Fibroblast of pulmonary artery (primary cell): Measurements from ENCODE around the gene UVRAG.

ENCODE experiments used
- DNase-seq: peaks from one replicate; pipeline ENCODE4 v3.0.0-alpha.2; 2010; ENCODE audit warnings: low read depth
- H3K4me3 ChIP-seq: replicated peaks from 2 replicates; pipeline ENCODE4 v1.5.1; 2011; ENCODE audit warnings: low read depth, mild to moderate bottlenecking, control low read depth, low read length, moderate library complexity
- TF ChIP-seq, protein P1 (sequence below): IDR thresholded peaks from 2 replicates; pipeline ENCODE4 v1.5.1; 2011; ENCODE audit warnings: mild to moderate bottlenecking, control low read depth, low read length, inconsistent platforms; ENCODE audit errors: missing control alignments

The UVRAG gene

DNA sequence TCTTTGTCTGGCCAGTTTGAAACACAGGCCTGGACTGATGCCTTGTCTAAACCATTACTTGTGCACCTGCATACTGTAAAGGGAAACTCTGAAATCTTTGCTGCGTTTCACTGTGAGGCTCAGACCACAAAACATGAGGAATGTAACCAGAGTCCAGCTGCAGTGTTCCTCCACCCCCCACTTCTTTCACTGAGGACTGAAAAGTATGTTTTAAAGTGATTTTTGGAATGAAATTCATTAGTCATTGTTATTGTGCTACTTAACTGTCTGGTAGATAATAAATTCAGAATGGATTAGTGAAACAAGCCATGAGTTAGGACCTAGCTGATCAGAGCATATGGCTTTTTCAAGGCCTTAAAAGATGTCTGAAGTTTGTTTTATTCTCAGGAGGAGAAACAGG lies 210.1 kb downstream of the UVRAG start:
- H3K4me3 ChIP-seq: no peak overlapping the region
- DNase-seq: peak; percentile 62
- TF ChIP-seq, protein P1, sequence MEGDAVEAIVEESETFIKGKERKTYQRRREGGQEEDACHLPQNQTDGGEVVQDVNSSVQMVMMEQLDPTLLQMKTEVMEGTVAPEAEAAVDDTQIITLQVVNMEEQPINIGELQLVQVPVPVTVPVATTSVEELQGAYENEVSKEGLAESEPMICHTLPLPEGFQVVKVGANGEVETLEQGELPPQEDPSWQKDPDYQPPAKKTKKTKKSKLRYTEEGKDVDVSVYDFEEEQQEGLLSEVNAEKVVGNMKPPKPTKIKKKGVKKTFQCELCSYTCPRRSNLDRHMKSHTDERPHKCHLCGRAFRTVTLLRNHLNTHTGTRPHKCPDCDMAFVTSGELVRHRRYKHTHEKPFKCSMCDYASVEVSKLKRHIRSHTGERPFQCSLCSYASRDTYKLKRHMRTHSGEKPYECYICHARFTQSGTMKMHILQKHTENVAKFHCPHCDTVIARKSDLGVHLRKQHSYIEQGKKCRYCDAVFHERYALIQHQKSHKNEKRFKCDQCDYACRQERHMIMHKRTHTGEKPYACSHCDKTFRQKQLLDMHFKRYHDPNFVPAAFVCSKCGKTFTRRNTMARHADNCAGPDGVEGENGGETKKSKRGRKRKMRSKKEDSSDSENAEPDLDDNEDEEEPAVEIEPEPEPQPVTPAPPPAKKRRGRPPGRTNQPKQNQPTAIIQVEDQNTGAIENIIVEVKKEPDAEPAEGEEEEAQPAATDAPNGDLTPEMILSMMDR: no peak

DNA sequence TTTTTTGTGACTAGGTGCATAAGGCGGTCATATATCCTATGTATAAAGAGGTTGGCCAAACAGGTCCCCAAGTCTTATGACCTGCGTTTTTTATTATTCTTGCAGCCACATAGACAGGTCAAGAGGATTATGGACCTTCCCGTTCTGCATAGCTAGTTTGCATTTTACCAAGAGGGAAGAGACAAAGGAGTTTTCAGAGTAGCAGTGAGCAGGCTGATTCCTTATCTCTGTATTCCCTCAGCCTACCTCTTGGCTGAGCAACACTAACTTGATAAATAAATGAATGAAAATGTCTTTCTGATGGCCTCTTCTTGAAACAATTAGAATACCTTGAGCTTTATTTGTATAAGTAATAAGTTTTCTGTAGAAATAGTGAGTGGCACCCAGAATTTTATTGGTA lies 210.8 kb downstream of the UVRAG start:
- TF ChIP-seq, protein P1: no peak
- DNase-seq: no peak
- H3K4me3 ChIP-seq: no peak overlapping the region

DNA sequence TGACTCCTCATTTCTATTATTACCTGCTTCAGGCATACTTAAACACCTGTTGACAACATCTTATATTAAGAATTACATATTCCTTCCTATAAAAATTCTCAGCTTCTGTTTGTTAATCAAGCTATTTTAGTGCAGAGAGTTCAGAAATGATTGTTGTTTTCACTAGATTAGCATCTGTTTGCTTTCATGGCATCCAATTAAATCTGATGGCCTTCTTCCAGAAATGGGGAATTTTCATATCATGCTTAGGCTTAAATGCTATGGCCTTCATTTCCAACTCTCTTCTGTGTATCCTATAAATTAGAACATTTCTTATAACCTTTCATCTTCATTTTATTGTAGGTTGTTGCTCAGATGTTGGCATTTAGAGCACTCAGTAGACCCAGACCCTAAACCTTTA lies 211.3 kb downstream of the UVRAG start:
- TF ChIP-seq, protein P1: no peak
- H3K4me3 ChIP-seq: no peak overlapping the region
- DNase-seq: no peak

DNA sequence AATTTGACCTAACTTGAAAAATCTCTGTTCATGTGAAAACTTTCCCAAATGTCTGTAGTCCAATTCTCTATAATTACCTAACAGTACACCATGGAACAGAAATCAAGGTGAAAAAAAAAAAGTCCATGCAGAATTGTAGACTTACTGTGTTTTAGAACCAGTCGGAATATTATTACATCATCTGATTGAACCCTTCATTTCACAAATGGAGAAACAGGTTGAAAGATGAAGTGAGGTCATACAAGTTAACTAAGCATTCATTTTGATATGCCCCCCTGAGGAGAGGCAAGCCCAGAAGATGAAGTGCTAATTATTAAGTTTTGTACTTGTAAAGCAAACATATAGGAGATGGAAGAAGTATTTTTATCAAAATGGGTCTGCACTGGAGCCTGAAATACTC lies 211.9 kb downstream of the UVRAG start:
- no peak for DNase-seq
- no peak overlapping the region for H3K4me3 ChIP-seq
- TF ChIP-seq, protein P1: no peak

DNA sequence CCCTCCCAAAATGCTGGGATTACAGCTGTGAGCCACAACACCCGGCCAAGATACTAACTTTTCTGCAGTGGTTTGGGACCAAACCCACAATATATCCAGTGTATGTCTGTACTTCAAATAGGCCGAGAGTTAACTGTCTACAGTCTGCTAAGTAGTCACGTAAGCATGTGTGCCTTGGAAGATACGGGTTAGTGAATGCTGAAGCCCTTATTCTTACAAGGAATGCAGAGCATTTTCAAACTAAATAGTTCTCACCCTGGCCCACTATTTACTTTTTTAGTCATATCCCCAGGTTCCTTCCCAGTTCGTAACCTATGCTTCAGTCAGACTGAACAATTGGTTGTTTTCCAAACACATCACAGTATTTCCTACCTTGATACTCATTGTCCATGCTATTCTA lies 215.3 kb downstream of the UVRAG start:
- TF ChIP-seq, protein P1: no peak

DNA sequence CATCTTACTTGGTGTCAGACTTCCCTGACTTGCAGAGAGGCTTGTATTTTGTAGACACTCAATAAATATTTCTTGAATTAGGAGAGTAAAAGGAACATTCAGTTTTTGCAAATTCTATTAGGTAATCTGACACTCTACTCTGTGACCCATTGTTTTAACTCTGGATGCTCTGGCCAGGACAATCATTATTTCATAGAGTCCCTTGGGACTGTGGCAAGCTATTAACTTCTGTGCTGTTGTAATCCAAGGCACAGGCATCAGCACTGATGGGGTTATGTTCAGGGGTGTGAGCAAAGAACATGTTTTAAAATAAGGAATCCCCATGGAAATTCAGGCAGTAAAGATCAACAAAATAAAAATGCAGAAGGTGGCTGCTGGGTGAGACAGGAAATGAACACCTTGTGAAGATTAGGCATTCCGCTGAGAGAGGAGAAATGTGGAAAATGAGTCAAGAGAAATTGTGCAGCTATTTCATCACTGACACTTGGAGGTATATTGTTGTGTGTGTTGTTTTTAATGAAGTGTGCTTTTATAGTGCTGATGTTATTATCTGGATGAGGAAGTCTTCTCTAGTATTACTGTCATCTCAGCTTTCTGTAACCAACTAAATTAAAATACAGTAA lies 216.1 kb downstream of the UVRAG start:
- H3K4me3 ChIP-seq: no peak overlapping the region
- TF ChIP-seq, protein P1: no peak
- DNase-seq: peak; percentile 68

More for the DNA sequence above, 215.3 kb downstream of the UVRAG start:
- no peak overlapping the region for H3K4me3 ChIP-seq
- DNase-seq: peak; percentile 58

DNA sequence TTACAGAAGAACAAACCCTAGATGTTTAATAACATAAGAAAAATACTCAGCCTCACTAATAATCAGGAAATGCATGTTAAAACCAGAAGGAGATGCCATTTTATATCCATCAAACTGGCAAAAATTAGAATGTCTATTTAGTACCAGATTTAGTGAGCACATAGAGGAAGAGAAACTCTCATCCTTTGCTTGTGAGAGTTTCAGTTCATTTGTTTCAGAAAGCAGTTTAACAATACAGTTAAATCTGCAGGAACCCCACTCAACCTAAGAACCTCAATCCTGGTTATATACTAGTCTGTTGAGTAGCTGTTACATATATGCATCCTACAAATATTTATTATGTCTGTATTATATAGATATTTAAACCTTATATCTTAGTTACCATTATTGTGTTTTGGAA lies 218.7 kb downstream of the UVRAG start:
- TF ChIP-seq, protein P1: no peak
- DNase-seq: no peak
- H3K4me3 ChIP-seq: no peak overlapping the region
